H1 (cell line): Measurements from ENCODE around the gene VAT1L. TPM values are rescaled to one million over a fixed set of nuclear protein-coding genes. Genes with fewer than 3 reads are reported as not detected.

ENCODE experiments used
- FOSL1 ChIP-seq: IDR thresholded peaks from 2 replicates; pipeline ENCODE4 v1.6.1; 2011; ENCODE audit warnings: mild to moderate bottlenecking, low read depth, low read length, moderate library complexity; ENCODE audit not compliant: insufficient read depth
- GABPA ChIP-seq: IDR thresholded peaks from 2 replicates; pipeline ENCODE4 v1.6.1; 2011; ENCODE audit warnings: mild to moderate bottlenecking, low read length, moderate library complexity, borderline replicate concordance; ENCODE audit not compliant: insufficient read depth
- HDAC6 ChIP-seq: IDR thresholded peaks from one replicate; pipeline ENCODE4 v1.7.1; 2012; ENCODE audit warnings: low read depth, mild to moderate bottlenecking, inconsistent platforms, low read length, moderate library complexity
- KDM4A ChIP-seq: IDR thresholded peaks from one replicate; pipeline ENCODE4 v1.7.1; 2012; ENCODE audit warnings: low read depth, mild to moderate bottlenecking, moderate library complexity, low read length, inconsistent platforms; ENCODE audit not compliant: severe bottlenecking
- RAD21 ChIP-seq, 2 experiments: IDR thresholded peaks in 1 of 2; conservative IDR thresholded peaks in 1 of 2; 2 replicates each; pipeline ENCODE4 v1.6.1; 2011; ENCODE audit warnings: low read depth in 2 of 2, low read length in 2 of 2, improper control_type of control experiment in 1 of 2, inconsistent platforms in 1 of 2, mild to moderate bottlenecking in 1 of 2, moderate library complexity in 1 of 2
- RNF2 ChIP-seq: fragments of 200-900, 300-1000 bp; sonication (generic); IDR thresholded peaks from 2 replicates; pipeline ENCODE4 v1.7.1; 2016; ENCODE audit warnings: borderline replicate concordance, low read depth, mild to moderate bottlenecking, antibody characterized with exemption, low read length; ENCODE audit not compliant: poor library complexity, severe bottlenecking; ENCODE audit errors: missing control alignments
- ZNF274 ChIP-seq: IDR thresholded peaks from 2 replicates; pipeline ENCODE4 v1.7.0; 2012; ENCODE audit warnings: low read length, borderline replicate concordance; ENCODE audit errors: extremely low read depth
- polyA plus RNA-seq, 7 experiments: library from polyadenylated mRNA; depleted of rRNA in 3 of 7; stranded (reverse) in 5 of 7; unstranded in 2 of 7; fragments of >200 nt in 5 of 7; fragments of 200-250 nt in 2 of 7; gene quantifications; 1 replicate in 5 of 7; 2 replicates in 1 of 7; 4 replicates in 1 of 7; pipeline versions ENCODE4 v1.2.1 to v1.2.3, GENCODE V29; 2011 to 2013; ENCODE audit warnings: missing spikeins in 2 of 7, mixed read lengths in 2 of 7
- total RNA-seq: library from RNA; stranded (reverse); fragmentation: NEBNext Ultra II Directional; extraction: Animal tissue kit (Norgen Biotek cat#: 25700); gene quantifications from 2 replicates; pipeline ENCODE4 v1.2.1, GENCODE V29; 2021
- TF ChIP-seq, protein P1 (sequence below): fragments of 300-600 bp; sonication (generic); IDR thresholded peaks from 2 replicates; pipeline ENCODE4 v1.7.1; 2012; ENCODE audit warnings: low read length, moderate library complexity, mild to moderate bottlenecking, inconsistent platforms; ENCODE audit not compliant: insufficient replicate concordance

The VAT1L gene
- total and polyA plus RNA-seq, 2 of the 8 experiments (the other 6 are each of a cell fraction or from before 2014, with no cell fraction given), result 46.3 to 48.2 TPM

DNA sequence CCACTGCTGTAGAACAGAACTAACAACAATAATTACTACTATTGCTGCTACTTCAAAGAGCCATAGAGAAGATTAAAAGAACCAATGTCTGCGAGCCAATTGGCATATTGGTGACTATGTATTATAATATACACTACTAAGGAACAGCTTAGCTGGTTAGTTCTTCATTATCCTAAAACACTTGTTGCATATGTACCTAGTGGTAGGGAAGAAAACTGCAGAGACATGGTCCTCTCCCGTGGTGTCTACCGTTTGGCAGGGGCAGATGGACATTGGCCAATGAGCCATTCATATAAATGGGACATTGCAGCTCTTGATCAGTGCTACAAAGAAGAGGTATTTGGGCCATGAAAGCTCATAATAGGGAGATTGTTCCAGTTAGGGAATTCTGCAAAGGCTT, 187.6 kb downstream of the VAT1L start (continued):
- no peak for TF ChIP-seq HDAC6
- TF ChIP-seq RAD21 (IDR thresholded peaks at IDR 0.05 in 1 of 2, conservative IDR thresholded peaks at IDR 0.05 in 1 of 2; ENCODE audit: low read depth in 2 of 2, low read length in 2 of 2), result no peak
- TF ChIP-seq, protein P1, sequence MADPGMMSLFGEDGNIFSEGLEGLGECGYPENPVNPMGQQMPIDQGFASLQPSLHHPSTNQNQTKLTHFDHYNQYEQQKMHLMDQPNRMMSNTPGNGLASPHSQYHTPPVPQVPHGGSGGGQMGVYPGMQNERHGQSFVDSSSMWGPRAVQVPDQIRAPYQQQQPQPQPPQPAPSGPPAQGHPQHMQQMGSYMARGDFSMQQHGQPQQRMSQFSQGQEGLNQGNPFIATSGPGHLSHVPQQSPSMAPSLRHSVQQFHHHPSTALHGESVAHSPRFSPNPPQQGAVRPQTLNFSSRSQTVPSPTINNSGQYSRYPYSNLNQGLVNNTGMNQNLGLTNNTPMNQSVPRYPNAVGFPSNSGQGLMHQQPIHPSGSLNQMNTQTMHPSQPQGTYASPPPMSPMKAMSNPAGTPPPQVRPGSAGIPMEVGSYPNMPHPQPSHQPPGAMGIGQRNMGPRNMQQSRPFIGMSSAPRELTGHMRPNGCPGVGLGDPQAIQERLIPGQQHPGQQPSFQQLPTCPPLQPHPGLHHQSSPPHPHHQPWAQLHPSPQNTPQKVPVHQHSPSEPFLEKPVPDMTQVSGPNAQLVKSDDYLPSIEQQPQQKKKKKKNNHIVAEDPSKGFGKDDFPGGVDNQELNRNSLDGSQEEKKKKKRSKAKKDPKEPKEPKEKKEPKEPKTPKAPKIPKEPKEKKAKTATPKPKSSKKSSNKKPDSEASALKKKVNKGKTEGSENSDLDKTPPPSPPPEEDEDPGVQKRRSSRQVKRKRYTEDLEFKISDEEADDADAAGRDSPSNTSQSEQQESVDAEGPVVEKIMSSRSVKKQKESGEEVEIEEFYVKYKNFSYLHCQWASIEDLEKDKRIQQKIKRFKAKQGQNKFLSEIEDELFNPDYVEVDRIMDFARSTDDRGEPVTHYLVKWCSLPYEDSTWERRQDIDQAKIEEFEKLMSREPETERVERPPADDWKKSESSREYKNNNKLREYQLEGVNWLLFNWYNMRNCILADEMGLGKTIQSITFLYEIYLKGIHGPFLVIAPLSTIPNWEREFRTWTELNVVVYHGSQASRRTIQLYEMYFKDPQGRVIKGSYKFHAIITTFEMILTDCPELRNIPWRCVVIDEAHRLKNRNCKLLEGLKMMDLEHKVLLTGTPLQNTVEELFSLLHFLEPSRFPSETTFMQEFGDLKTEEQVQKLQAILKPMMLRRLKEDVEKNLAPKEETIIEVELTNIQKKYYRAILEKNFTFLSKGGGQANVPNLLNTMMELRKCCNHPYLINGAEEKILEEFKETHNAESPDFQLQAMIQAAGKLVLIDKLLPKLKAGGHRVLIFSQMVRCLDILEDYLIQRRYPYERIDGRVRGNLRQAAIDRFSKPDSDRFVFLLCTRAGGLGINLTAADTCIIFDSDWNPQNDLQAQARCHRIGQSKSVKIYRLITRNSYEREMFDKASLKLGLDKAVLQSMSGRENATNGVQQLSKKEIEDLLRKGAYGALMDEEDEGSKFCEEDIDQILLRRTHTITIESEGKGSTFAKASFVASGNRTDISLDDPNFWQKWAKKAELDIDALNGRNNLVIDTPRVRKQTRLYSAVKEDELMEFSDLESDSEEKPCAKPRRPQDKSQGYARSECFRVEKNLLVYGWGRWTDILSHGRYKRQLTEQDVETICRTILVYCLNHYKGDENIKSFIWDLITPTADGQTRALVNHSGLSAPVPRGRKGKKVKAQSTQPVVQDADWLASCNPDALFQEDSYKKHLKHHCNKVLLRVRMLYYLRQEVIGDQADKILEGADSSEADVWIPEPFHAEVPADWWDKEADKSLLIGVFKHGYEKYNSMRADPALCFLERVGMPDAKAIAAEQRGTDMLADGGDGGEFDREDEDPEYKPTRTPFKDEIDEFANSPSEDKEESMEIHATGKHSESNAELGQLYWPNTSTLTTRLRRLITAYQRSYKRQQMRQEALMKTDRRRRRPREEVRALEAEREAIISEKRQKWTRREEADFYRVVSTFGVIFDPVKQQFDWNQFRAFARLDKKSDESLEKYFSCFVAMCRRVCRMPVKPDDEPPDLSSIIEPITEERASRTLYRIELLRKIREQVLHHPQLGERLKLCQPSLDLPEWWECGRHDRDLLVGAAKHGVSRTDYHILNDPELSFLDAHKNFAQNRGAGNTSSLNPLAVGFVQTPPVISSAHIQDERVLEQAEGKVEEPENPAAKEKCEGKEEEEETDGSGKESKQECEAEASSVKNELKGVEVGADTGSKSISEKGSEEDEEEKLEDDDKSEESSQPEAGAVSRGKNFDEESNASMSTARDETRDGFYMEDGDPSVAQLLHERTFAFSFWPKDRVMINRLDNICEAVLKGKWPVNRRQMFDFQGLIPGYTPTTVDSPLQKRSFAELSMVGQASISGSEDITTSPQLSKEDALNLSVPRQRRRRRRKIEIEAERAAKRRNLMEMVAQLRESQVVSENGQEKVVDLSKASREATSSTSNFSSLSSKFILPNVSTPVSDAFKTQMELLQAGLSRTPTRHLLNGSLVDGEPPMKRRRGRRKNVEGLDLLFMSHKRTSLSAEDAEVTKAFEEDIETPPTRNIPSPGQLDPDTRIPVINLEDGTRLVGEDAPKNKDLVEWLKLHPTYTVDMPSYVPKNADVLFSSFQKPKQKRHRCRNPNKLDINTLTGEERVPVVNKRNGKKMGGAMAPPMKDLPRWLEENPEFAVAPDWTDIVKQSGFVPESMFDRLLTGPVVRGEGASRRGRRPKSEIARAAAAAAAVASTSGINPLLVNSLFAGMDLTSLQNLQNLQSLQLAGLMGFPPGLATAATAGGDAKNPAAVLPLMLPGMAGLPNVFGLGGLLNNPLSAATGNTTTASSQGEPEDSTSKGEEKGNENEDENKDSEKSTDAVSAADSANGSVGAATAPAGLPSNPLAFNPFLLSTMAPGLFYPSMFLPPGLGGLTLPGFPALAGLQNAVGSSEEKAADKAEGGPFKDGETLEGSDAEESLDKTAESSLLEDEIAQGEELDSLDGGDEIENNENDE, result no peak
- TF ChIP-seq RNF2, result no peak
- no peak for TF ChIP-seq ZNF274
- no peak for TF ChIP-seq FOSL1
- TF ChIP-seq GABPA, result no peak
- TF ChIP-seq KDM4A, result no peak
